Skeletal muscle cell (primary cell): ENCODE measurements around the gene RGS17.
"Not testable (repeated sequence)": the region's sequence is repeated elsewhere in the genome, so short reads cannot be mapped to it uniquely, and the experiment has no call there.

ENCODE experiments used
- DNase-seq: peaks from one replicate; pipeline ENCODE4 v3.0.0-alpha.2; 2010; ENCODE audit warnings: low read depth
- H3K4me3 ChIP-seq: 2 replicates; pipeline ENCODE4 v1.5.1; 2011; ENCODE audit warnings: low read depth, mild to moderate bottlenecking, control low read depth, low read length, moderate library complexity

The RGS17 gene

GRCh38 chr6:153001767-153002612 lies 129.1 kb downstream of the RGS17 start:
- H3K4me3 ChIP-seq = peak overlapping the region; percentile 91
- no peak for DNase-seq

- not testable (repeated sequence) for DNase-seq
- peak overlapping the region; percentile 91 for H3K4me3 ChIP-seq
These were observed 130.3 kb downstream of the RGS17 start for GRCh38 chr6:153000790-153001189.

- no peak for DNase-seq
- no peak overlapping the region for H3K4me3 ChIP-seq
These were observed 130.8 kb downstream of the RGS17 start for GRCh38 chr6:153000243-153000642.

GRCh38 chr6:152999538-152999937 lies 131.5 kb downstream of the RGS17 start:
- DNase-seq, H3K4me3 ChIP-seq: not testable (repeated sequence)

- DNase-seq = no peak
- no peak overlapping the region for H3K4me3 ChIP-seq
These were observed 137.2 kb downstream of the RGS17 start for GRCh38 chr6:152993847-152994246.

- H3K4me3 ChIP-seq = no peak overlapping the region
- no peak for DNase-seq
These were observed 137.7 kb downstream of the RGS17 start for GRCh38 chr6:152993431-152993830.

- no peak for DNase-seq
- H3K4me3 ChIP-seq = no peak overlapping the region
These were observed 144.1 kb downstream of the RGS17 start for GRCh38 chr6:152986978-152987377.

GRCh38 chr6:152985300-152985699 lies 145.8 kb downstream of the RGS17 start:
- not testable (repeated sequence) for H3K4me3 ChIP-seq, DNase-seq

- peak overlapping the region; percentile 92 for H3K4me3 ChIP-seq
- DNase-seq = no peak
These were observed 146.6 kb downstream of the RGS17 start for GRCh38 chr6:152984513-152984872.

- peak; percentile 43 for DNase-seq
- H3K4me3 ChIP-seq = peak overlapping the region; percentile 92
These were observed 147.2 kb downstream of the RGS17 start for GRCh38 chr6:152983637-152984512.

GRCh38 chr6:152982904-152983636 lies 148.0 kb downstream of the RGS17 start, which contains the start of gene FBXO5:
Gene FBXO5, minus strand, starts transcription at chr6:152983041. Its CDS starts 82 bp downstream, at chr6:152982959.
- H3K4me3 ChIP-seq = peak within 1 kb of the TSS; percentile 92
- DNase-seq = peak; percentile 96

- no peak for DNase-seq
- peak overlapping the region; percentile 92 for H3K4me3 ChIP-seq
These were observed 148.8 kb downstream of the RGS17 start for GRCh38 chr6:152981989-152982903.

GRCh38 chr6:152981219-152981618 lies 149.9 kb downstream of the RGS17 start:
- DNase-seq = no peak
- H3K4me3 ChIP-seq = peak overlapping the region; percentile 92

GRCh38 chr6:152980656-152981055 lies 150.4 kb downstream of the RGS17 start:
- no peak for DNase-seq
- H3K4me3 ChIP-seq = peak overlapping the region; percentile 92

GRCh38 chr6:152979116-152979515 lies 152.0 kb downstream of the RGS17 start:
- no peak overlapping the region for H3K4me3 ChIP-seq
- no peak for DNase-seq

- no peak for DNase-seq
- H3K4me3 ChIP-seq = no peak overlapping the region
These were observed 153.0 kb downstream of the RGS17 start for GRCh38 chr6:152978058-152978457.

- no peak for DNase-seq
These were observed 153.5 kb downstream of the RGS17 start for GRCh38 chr6:152977556-152977955.

GRCh38 chr6:152976749-152977148 lies 154.3 kb downstream of the RGS17 start:
- no peak for DNase-seq
- no peak overlapping the region for H3K4me3 ChIP-seq

More at GRCh38 chr6:152977556-152977955, 153.5 kb downstream of the RGS17 start:
- H3K4me3 ChIP-seq = no peak overlapping the region
